ENCODE measurements around the gene EIF5.

DNA sequence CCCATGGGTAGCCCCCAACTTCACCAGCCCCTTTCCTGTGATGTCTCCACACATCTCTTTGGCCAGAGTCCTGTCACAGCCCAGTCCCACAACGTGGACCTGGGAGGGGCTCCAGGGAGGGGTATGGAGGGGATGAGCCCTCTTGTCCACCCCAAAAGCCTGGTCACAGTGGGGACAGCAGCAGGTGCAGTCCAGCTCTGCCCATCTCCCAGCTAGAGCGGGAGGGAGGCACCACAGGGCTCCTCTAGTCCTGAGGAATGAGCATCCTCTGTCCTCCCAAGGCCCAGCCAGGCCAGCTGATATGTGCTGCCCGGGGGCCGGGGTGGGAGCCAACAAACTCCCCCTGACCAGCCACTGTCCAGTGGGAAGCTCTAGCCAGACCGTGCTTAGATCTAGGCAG is 43.5 kb upstream of the EIF5 start:
- TF ChIP-seq TAF1 (IDR thresholded peaks at IDR 0.05; ENCODE audit: borderline replicate concordance, low read depth, low read length) (no peak), POLR2A (IDR thresholded peaks at IDR 0.05; ENCODE audit: low read depth, low read length) (no peak), POLR2AphosphoS5 (IDR thresholded peaks at IDR 0.05; ENCODE audit: low read depth, low read length) (no peak)
